ENCODE measurements around the gene NME4.
"Not testable (repeated sequence)": the region's sequence is repeated elsewhere in the genome, so short reads cannot be mapped to it uniquely, and the experiment has no call there.

The NME4 gene

DNA sequence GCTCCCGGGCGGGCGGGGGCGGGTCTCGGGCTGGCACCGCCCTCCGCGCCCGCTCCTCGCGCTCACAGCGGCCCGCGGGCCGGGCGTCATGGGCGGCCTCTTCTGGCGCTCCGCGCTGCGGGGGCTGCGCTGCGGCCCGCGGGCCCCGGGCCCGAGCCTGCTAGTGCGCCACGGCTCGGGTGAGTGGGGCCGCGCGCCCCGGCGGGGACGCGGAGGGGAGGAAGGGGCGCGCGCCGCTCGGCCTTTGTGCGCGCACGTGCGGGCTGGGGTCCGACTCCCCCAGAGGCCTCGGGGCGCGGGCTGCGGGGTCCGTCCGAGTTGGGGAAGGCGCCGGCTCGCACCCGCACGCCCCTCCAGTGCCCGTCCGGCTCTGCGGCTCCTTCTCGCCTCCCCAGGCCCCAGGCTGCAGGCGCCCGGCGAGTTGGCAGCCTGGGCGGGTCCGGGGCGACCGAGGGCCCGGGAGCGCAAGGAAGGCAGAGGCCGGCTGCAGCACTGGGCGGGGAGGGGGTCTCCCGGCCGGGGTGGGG lies at the start of gene NME4:
Gene NME4, plus strand, starts transcription at position 65 of the 527 bp plus-strand sequence. Its CDS starts 24 bp downstream, at position 89.
- peak within 1 kb of the TSS; percentile 76 to 94 (median 91); a peak in 21 of 22 replicates for H3K27ac ChIP-seq

DNA sequence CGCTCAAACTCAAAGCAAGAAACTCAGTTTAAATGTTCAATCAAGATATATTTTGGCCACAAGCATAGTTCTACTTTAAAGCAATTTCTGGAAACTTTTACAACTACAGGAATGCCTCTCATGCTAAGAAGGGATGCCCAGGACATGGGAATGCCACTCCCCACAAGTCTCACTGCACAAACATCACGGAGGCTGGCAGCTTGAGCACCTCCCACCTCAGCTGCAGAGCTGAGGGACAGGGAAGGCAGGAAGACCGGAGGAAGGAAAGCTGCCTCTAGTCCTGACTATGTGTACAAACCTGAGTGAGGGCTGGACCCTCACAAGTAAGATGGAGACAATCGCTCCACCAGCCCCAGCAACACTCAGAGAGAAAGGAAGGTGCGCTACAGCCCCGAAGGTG lies 49.8 kb upstream of the NME4 start:
- H3K27me3 ChIP-seq = no peaks in the 10 kb centered on the region
- no peak overlapping the region for H3K4me3 ChIP-seq
- H3K4me2 ChIP-seq = peak overlapping the region in 1 of 11 experiments; percentile 96; a peak in 2 of 22 replicates
- peaks cover 0 to 4% (median 0%) of the 10 kb centered on the region in 11 experiments; a peak in 2 of 22 replicates for H3K9me3 ChIP-seq (replicated peaks in 1 of 11)
- H4K20me1 ChIP-seq = peaks cover 90 to 99% (median 97%) of the 10 kb centered on the region in 11 experiments
- no peak overlapping the region for H3K27ac ChIP-seq
- no peak for TF ChIP-seq Cebpa-rat (IDR thresholded peaks at IDR 0.05)
- H3K4me1 ChIP-seq = peaks cover 40 to 51% (median 49%) of the 10 kb centered on the region in 10 experiments
- H3K36me3 ChIP-seq = peaks cover 57 to 76% (median 67%) of the 10 kb centered on the region in 11 experiments
- no peak overlapping the region for H3K9ac ChIP-seq

More for the DNA sequence above, at the start of gene NME4:
- Histone ChIP-seq H3K9ac (peak within 1 kb of the TSS; percentile 82 to 95 (median 91)), H3K36me3 (peaks cover 9 to 22% (median 17%) of the 10 kb centered on the region in 11 experiments; a peak in 19 of 22 replicates), H3K27me3 (no peaks in the 10 kb centered on the region), H4K20me1 (peaks cover 5 to 28% (median 24%) of the 10 kb centered on the region in 11 experiments; a peak in 17 of 22 replicates), H3K4me3 (peak within 1 kb of the TSS; percentile 66 to 86 (median 75)), H3K4me1 (peaks cover 45 to 61% (median 53%) of the 10 kb centered on the region in 10 experiments), H3K4me2 (peak within 1 kb of the TSS; percentile 58 to 95 (median 92)), H3K9me3 (replicated peaks in 1 of 11) (no peaks in the 10 kb centered on the region; a peak in 2 of 22 replicates)
- TF ChIP-seq Cebpa-rat (IDR thresholded peaks at IDR 0.05) = no peak

DNA sequence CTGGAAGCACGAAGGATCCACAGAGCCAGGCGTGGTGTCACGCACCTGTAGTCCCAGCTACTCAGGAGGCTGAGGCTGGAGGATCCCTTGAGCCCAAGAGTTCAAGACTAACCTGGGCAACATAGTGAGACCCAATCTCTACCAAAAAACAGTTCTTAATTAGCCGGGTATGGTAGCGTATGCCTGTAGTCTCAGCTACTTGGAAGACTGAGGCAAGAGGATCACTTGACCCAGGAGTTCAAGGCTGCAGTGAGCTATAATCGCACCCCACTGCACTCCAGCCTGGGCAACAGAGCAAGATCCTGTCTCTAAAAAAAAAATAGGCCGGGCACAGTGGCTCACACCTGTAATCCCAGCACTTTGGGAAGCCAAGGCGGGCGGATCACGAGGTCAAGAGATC lies 48.5 kb upstream of the NME4 start:
- H3K9me3 ChIP-seq (replicated peaks in 1 of 11); H3K27me3 ChIP-seq; H3K27ac ChIP-seq; H3K4me3 ChIP-seq: not testable (repeated sequence)
- Histone ChIP-seq H3K4me2 (peak overlapping the region; percentile 78 to 98 (median 96)), H3K4me1 (peaks cover 46 to 56% (median 50%) of the 10 kb centered on the region in 10 experiments), H3K36me3 (peaks cover 45 to 63% (median 54%) of the 10 kb centered on the region in 11 experiments), H4K20me1 (peaks cover 77 to 90% (median 84%) of the 10 kb centered on the region in 11 experiments), H3K9ac (peak overlapping the region in 1 of 11 experiments; percentile 4; a peak in 2 of 22 replicates)

DNA sequence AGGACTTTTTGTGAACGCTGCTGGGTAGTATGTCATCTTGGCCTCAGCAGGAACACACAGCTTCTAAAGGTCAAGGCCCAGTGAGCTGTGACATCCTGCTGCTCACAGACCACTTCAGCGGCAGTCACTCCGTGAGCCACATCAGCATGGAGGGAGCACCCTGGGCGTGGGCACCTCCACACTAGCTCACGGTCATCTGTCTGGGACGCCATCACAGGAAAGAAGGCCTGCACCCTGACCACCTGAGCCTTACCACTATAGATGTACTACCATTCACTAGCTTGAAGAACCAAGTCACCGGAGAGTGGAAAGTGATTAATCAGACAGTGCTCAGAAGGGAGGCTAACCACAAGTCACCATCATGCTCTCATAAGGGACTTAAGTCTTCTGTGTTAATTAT lies 47.8 kb upstream of the NME4 start:
- Histone ChIP-seq H3K4me3 (no peak overlapping the region; a peak in 1 of 20 replicates), H3K9ac (peak overlapping the region in 8 of 11 experiments; percentile 3 to 51 (median 33); a peak in 10 of 22 replicates), H3K9me3 (replicated peaks in 1 of 11) (no peaks in the 10 kb centered on the region), H3K27ac (peak overlapping the region in 3 of 11 experiments; percentile 1 to 25 (median 3); a peak in 2 of 22 replicates), H3K36me3 (peaks cover 39 to 56% (median 47%) of the 10 kb centered on the region in 11 experiments), H4K20me1 (peaks cover 71 to 86% (median 77%) of the 10 kb centered on the region in 11 experiments), H3K27me3 (no peaks in the 10 kb centered on the region), H3K4me1 (peaks cover 46 to 56% (median 48%) of the 10 kb centered on the region in 10 experiments), H3K4me2 (peak overlapping the region; percentile 78 to 98 (median 96))
- TF ChIP-seq Cebpa-rat (IDR thresholded peaks at IDR 0.05) = no peak

DNA sequence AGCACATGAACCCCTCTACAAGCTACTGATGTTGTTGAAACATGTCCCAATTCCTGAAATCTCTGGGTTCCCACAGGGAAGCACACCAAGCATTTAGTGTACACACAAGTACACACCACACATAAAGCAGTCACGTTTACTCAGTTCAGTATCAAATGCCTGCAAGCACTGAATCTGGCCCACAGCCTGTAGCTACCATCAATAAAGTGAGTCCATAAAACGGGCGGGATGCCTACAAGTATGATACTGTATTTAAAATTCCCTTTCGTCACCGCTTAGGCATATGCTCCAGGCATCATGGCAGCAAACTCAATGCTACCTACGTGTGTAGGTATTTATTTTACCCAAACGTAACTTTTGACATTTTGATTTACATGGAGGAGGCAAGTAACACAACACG lies 46.8 kb upstream of the NME4 start:
- no peaks in the 10 kb centered on the region for H3K9me3 ChIP-seq (replicated peaks in 1 of 11)
- peaks cover 61 to 76% (median 67%) of the 10 kb centered on the region in 11 experiments for H4K20me1 ChIP-seq
- TF ChIP-seq Cebpa-rat (IDR thresholded peaks at IDR 0.05) = no peak
- peak overlapping the region in 5 of 11 experiments; percentile 24 to 92 (median 35); a peak in 5 of 22 replicates for H3K9ac ChIP-seq
- peaks cover 46 to 58% (median 53%) of the 10 kb centered on the region in 10 experiments for H3K4me1 ChIP-seq
- peaks cover 29 to 46% (median 37%) of the 10 kb centered on the region in 11 experiments for H3K36me3 ChIP-seq
- peak overlapping the region; percentile 78 to 98 (median 96) for H3K4me2 ChIP-seq
- H3K27me3 ChIP-seq = no peaks in the 10 kb centered on the region
- H3K27ac ChIP-seq = no peak overlapping the region
- no peak overlapping the region for H3K4me3 ChIP-seq

DNA sequence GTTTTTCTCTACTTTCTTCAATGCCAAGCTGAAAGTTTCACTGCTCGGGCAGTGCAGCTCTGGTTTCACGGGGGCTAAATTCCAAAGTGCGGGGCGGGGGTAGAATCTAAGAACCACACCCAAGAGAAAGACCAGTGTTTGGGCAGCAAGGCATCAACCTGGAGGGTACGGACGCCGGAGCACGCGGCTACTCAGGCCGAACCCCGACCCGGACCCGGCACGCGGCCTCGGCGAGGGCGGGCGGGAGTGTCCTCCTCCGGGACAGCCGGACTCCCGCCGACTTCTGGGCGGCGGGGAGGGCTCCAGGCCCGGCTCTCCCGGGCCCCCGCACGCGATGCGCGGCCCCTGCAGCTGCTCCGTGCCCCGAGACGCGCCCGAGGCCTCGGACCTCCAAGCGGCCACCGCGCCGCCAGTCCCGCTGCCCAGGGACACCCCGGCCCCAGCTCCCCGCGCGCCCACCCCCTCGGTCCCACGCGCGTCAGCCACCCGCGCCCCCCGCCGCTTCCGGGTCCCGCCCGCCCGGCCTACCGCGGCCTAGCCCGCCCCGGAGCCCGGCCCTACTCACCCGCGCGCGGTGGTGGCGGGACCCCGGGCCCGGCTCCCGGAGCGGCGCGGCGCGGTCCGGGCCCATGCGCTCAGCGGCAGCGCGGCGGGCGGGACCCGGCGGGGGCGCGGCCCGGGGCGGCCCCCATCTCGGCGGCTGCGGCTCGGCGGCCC lies 45.0 kb upstream of the NME4 start:
- TF ChIP-seq Cebpa-rat (IDR thresholded peaks at IDR 0.05) = no peak
- Histone ChIP-seq H3K27ac (peak overlapping the region; percentile 74 to 88 (median 84)), H3K4me1 (peaks cover 46 to 58% (median 53%) of the 10 kb centered on the region in 10 experiments), H3K9me3 (replicated peaks in 1 of 11) (no peaks in the 10 kb centered on the region), H3K9ac (peak overlapping the region; percentile 85 to 96 (median 92)), H3K27me3 (no peaks in the 10 kb centered on the region), H3K4me3 (peak overlapping the region; percentile 86 to 95 (median 88)), H3K4me2 (peak overlapping the region; percentile 86 to 98 (median 96)), H3K36me3 (peaks cover 12 to 28% (median 20%) of the 10 kb centered on the region in 11 experiments), H4K20me1 (peaks cover 43 to 58% (median 49%) of the 10 kb centered on the region in 11 experiments)

DNA sequence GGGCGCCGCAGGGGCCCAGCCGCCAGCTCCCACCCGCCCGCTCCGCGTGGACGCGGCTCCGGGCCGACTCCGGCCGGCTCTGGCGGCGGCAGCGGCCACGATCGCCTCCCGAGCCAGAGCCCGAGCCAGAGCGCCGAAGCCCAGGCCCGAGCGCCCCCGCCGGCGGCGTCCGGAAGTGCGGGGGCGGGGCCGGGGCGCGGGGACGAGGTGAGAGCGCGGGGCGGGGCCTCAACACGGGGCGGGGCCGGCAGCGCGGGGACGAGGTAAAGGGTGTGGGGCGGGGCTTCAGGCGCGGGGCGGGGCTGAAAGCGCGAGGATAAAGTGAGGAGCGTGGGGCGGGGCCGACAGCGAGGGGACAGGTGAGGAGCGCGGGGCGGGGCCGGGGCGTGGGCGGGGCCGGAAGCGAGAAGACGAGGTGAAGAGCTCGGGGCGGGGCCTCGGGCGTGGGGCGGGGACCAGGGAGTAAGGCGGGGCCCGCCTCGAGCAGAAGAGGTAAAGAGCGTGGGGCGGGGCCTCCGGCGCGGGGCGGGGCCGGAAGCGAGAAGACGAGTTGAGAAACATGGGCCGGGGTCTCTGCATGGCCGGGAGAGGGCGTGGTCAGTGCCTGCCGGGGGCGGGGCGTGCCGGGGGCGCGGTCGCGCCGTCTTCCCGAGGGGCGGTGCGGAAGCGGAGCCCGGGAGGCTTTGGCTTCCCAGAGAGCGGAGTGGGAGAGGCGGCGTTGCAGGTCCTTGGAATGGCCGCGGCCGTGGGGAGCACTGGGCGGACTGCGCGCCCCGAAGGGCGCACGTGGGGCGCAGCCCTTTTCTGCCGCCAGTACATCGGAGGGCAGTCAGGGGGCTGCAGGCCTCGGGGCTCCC lies 44.2 kb upstream of the NME4 start, which contains the start of gene AXIN1:
Gene AXIN1, minus strand, starts transcription at position 177 of the 857 bp plus-strand sequence. CDS start 5,698 bp downstream, outside the sequence.
- H3K9me3 ChIP-seq (replicated peaks in 1 of 11) = no peaks in the 10 kb centered on the region
- H3K4me3 ChIP-seq = peak within 1 kb of the TSS; percentile 86 to 95 (median 88)
- peaks cover 42 to 54% (median 49%) of the 10 kb centered on the region in 10 experiments for H3K4me1 ChIP-seq
- H3K36me3 ChIP-seq = peaks cover 7 to 20% (median 13%) of the 10 kb centered on the region in 11 experiments; a peak in 17 of 22 replicates
- H3K9ac ChIP-seq = peak within 1 kb of the TSS; percentile 85 to 96 (median 92)
- H3K27ac ChIP-seq = peak within 1 kb of the TSS; percentile 74 to 88 (median 84)
- no peaks in the 10 kb centered on the region for H3K27me3 ChIP-seq
- peaks cover 35 to 50% (median 41%) of the 10 kb centered on the region in 11 experiments for H4K20me1 ChIP-seq
- no peak for TF ChIP-seq Cebpa-rat (IDR thresholded peaks at IDR 0.05)
- peak within 1 kb of the TSS; percentile 87 to 98 (median 96) for H3K4me2 ChIP-seq
